Natural killer cell treated with Interleukin-12 subunit alpha and Interleukin-12 subunit beta and Interleukin-15 and Interleukin-18, amount 100 ng/mL, for 72 hours (primary cell): ENCODE results near the gene RAB11FIP2. TPM values are rescaled to one million over a fixed set of nuclear protein-coding genes. Genes with fewer than 3 reads are reported as not detected.

Experiments
- ATAC-seq, 2 donors: fragments of 150-1000 bp; cut with Tn5 transposase in 1 of 2; sonication (Bioruptor Pico), chemical (Tn5 transposase) in 1 of 2; 2 replicates each; pipeline ENCODE4 v1.10.0; 2021
- DNase-seq: peaks from one replicate; pipeline ENCODE4 v3.0.0; 2022; ENCODE audit warnings: low spot score
- H3K27ac Mint-ChIP-seq, 2 donors: 1 replicate in 1 of 2; 2 replicates in 1 of 2; pipeline ENCODE4 v1.8.0; 2022; ENCODE audit warnings: mixed read lengths in 2 of 2, mild to moderate bottlenecking in 1 of 2, moderate library complexity in 1 of 2
- H3K27me3 Mint-ChIP-seq, 2 donors: 1 replicate in 1 of 2; 2 replicates in 1 of 2; pipeline ENCODE4 v1.8.0; 2022; ENCODE audit warnings: mixed read lengths in 2 of 2
- H3K36me3 Mint-ChIP-seq: one replicate; pipeline ENCODE4 v1.8.0; 2022; ENCODE audit warnings: mixed read lengths
- H3K4me1 Mint-ChIP-seq, 2 donors: 1 replicate in 1 of 2; 2 replicates in 1 of 2; pipeline ENCODE4 v1.8.0; 2022; ENCODE audit warnings: low read depth in 2 of 2, mixed read lengths in 2 of 2, mild to moderate bottlenecking in 1 of 2
- H3K4me3 Mint-ChIP-seq: one replicate; pipeline ENCODE4 v1.8.0; 2022; ENCODE audit warnings: mixed read lengths
- H3K9me3 Mint-ChIP-seq: 2 replicates; pipeline ENCODE4 v1.8.0; 2022; ENCODE audit warnings: mixed read lengths
- total RNA-seq, 2 donors: library from RNA; stranded (reverse); gene quantifications; one replicate each; pipeline ENCODE4 v1.2.3, GENCODE V29; 2022

Gene RAB11FIP2
- total RNA-seq, 2 donors from 2014 or later = 10.7 to 20.1 TPM

- peak overlapping the region in 1 of 2 donors; percentile 31 for H3K27ac Mint-ChIP-seq
- H3K4me3 Mint-ChIP-seq = peak overlapping the region; percentile 82
- no peaks in the 10 kb centered on the region for H3K9me3 Mint-ChIP-seq
- DNase-seq = no peak
- no peaks in the 10 kb centered on the region for H3K36me3 Mint-ChIP-seq
- peaks cover 13 to 18% of the 10 kb centered on the region in 2 donors for H3K4me1 Mint-ChIP-seq
- no peaks in the 10 kb centered on the region for H3K27me3 Mint-ChIP-seq
- ATAC-seq = no peak
Observed at GRCh38 chr10:118047157-118047719, 497 bp upstream of the RAB11FIP2 start.

GRCh38 chr10:118045837-118046394, 825 bp downstream of the RAB11FIP2 start:
- DNase-seq (no peak), ATAC-seq (peak in 1 of 2 donors; percentile 34)
- peak overlapping the region; percentile 21 to 76 for H3K27ac Mint-ChIP-seq
- peak overlapping the region; percentile 82 for H3K4me3 Mint-ChIP-seq
- no peaks in the 10 kb centered on the region for H3K9me3 Mint-ChIP-seq
- no peaks in the 10 kb centered on the region for H3K36me3 Mint-ChIP-seq
- no peaks in the 10 kb centered on the region for H3K27me3 Mint-ChIP-seq
- peaks cover 16 to 20% of the 10 kb centered on the region in 2 donors for H3K4me1 Mint-ChIP-seq

DNA sequence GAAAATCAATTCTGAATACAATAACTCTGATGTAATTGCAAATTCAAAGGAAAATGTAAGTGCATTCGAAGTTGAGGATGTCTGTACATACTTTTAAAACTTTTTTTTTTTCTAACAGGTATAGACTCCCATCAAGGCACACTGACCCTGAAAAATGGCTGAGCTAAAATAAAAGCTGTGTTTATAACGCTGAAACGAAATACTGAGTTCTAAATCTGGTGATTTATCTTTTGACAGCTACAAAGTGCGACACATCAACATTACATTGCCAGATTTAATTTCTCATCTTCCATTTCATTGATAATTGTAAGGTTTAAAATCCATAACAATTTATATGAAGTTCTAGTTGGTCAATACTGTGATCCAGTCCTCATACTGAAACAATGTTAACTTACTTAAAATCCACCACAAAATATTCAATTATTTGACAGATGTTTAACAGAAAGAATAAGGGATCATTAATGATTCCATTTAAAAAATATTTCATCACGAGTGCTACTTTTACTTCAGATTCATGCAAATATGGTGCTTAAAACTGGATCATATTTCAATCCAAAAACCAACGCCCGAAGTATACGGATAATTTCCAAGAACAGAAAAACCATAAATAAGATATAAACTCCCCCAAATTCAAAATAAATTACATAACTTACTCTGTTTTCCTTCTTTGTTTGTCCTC, 1.4 kb downstream of the RAB11FIP2 start:
- Mint-ChIP-seq H3K27ac (peak overlapping the region; percentile 21 to 76), H3K4me3 (peak overlapping the region; percentile 82), H3K27me3 (no peaks in the 10 kb centered on the region), H3K9me3 (no peaks in the 10 kb centered on the region), H3K36me3 (no peaks in the 10 kb centered on the region), H3K4me1 (peaks cover 16 to 20% of the 10 kb centered on the region in 2 donors)
- ATAC-seq = no peak
- no peak for DNase-seq

DNA sequence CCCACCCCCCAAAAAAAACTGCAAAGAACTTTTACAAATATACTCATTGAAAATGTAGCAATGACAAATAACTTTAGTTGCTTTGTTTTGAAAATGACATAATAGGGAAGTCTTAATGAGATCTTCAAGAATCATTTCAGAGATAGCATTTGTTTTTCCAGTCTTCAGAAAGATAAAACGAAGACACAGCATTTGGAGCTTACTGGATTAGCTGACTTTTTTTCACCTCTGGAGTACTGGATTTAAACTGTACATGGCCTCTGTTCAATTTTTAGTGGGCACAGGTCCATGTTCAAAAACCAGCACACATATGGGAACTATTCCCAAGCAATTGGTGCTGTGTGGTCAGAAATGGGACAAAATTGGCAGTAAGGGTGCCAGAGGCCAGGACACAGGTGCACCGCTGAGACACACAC, 3.9 kb downstream of the RAB11FIP2 start:
- Mint-ChIP-seq H3K9me3 (no peaks in the 10 kb centered on the region), H3K36me3 (peaks cover 7% of the 10 kb centered on the region), H3K4me3 (no peak overlapping the region), H3K4me1 (peaks cover 16 to 24% of the 10 kb centered on the region in 2 donors), H3K27ac (no peak overlapping the region), H3K27me3 (no peaks in the 10 kb centered on the region)
- no peak for DNase-seq
- no peak for ATAC-seq

DNA sequence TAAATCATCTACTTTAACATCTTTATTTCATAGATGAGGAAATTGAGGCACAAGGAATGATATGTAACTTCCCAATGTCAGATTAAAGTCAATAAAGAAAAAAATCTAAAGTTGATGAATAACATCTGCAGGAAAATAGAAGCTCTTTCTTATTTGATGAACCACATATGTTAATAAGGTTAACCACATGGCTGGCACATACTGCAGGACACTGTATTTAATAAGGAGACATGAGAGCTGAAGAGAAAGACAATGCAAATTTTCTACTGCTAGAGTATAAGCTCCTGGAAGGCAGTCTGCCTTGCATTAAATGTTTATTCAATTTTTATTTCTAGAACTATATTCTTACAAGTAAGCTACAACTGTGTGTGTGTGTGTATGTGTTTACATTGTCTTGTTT, 4.4 kb downstream of the RAB11FIP2 start:
- Mint-ChIP-seq H3K27me3 (no peaks in the 10 kb centered on the region), H3K4me1 (peaks cover 16 to 24% of the 10 kb centered on the region in 2 donors), H3K4me3 (no peak overlapping the region), H3K9me3 (no peaks in the 10 kb centered on the region), H3K27ac (no peak overlapping the region), H3K36me3 (peaks cover 7% of the 10 kb centered on the region)
- no peak for ATAC-seq
- DNase-seq = no peak

GRCh38 chr10:118041316-118041715, 5.4 kb downstream of the RAB11FIP2 start:
- peaks cover 7% of the 10 kb centered on the region for H3K36me3 Mint-ChIP-seq
- H3K4me1 Mint-ChIP-seq = peaks cover 16 to 24% of the 10 kb centered on the region in 2 donors
- H3K27ac Mint-ChIP-seq = no peak overlapping the region
- no peak for ATAC-seq
- no peak for DNase-seq
- H3K4me3 Mint-ChIP-seq = no peak overlapping the region
- H3K27me3 Mint-ChIP-seq = no peaks in the 10 kb centered on the region
- H3K9me3 Mint-ChIP-seq = no peaks in the 10 kb centered on the region

GRCh38 chr10:118036281-118036875, 10.4 kb downstream of the RAB11FIP2 start:
- H3K36me3 Mint-ChIP-seq = peaks cover 7% of the 10 kb centered on the region
- peaks cover 5 to 8% of the 10 kb centered on the region in 2 donors for H3K4me1 Mint-ChIP-seq
- H3K4me3 Mint-ChIP-seq = no peak overlapping the region
- no peaks in the 10 kb centered on the region for H3K9me3 Mint-ChIP-seq
- DNase-seq (no peak), ATAC-seq (no peak)
- no peaks in the 10 kb centered on the region for H3K27me3 Mint-ChIP-seq
- peak overlapping the region in 1 of 2 donors; percentile 25 for H3K27ac Mint-ChIP-seq

GRCh38 chr10:118035354-118036005, 11.3 kb downstream of the RAB11FIP2 start:
- DNase-seq = no peak
- Mint-ChIP-seq H3K4me3 (peak overlapping the region; percentile 10), H3K27ac (peak overlapping the region in 1 of 2 donors; percentile 25), H3K4me1 (peaks cover 5 to 8% of the 10 kb centered on the region in 2 donors), H3K36me3 (peaks cover 7% of the 10 kb centered on the region), H3K27me3 (no peaks in the 10 kb centered on the region), H3K9me3 (no peaks in the 10 kb centered on the region)
- ATAC-seq = no peak

GRCh38 chr10:118034791-118035261, 11.9 kb downstream of the RAB11FIP2 start:
- no peaks in the 10 kb centered on the region for H3K9me3 Mint-ChIP-seq
- no peak for ATAC-seq
- H3K36me3 Mint-ChIP-seq = peaks cover 7% of the 10 kb centered on the region
- H3K27ac Mint-ChIP-seq = no peak overlapping the region
- peaks cover 5 to 8% of the 10 kb centered on the region in 2 donors for H3K4me1 Mint-ChIP-seq
- DNase-seq = no peak
- H3K27me3 Mint-ChIP-seq = no peaks in the 10 kb centered on the region
- no peak overlapping the region for H3K4me3 Mint-ChIP-seq

DNA sequence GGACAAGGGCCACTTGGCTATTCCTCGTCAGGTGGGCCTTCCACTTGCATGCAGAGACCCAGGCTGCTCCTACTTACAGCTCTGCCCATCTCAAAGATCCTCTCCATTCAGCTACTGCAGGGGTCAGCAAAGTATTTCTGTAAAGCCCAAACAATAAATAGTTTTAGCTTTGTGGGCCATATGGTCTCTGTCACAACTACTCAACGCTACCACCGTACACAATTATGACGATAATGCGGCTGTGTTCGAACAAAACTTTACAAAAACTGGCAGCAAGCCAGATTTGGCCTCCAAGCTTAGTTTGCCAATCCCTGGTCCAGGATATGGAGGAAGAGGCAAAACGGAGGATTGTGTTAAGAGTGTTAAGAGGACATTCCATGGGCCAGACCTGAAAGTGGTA, 12.8 kb downstream of the RAB11FIP2 start:
- no peak overlapping the region for H3K27ac Mint-ChIP-seq
- H3K9me3 Mint-ChIP-seq = no peaks in the 10 kb centered on the region
- no peak overlapping the region for H3K4me3 Mint-ChIP-seq
- DNase-seq = no peak
- peaks cover 3% of the 10 kb centered on the region for H3K36me3 Mint-ChIP-seq
- no peak for ATAC-seq
- H3K27me3 Mint-ChIP-seq = no peaks in the 10 kb centered on the region
- H3K4me1 Mint-ChIP-seq = peaks cover 7 to 12% of the 10 kb centered on the region in 2 donors

- Mint-ChIP-seq H3K4me1 (peaks cover 6 to 15% of the 10 kb centered on the region in 2 donors), H3K4me3 (no peak overlapping the region), H3K9me3 (no peaks in the 10 kb centered on the region), H3K27ac (no peak overlapping the region), H3K36me3 (no peaks in the 10 kb centered on the region), H3K27me3 (no peaks in the 10 kb centered on the region)
- ATAC-seq (no peak), DNase-seq (no peak)
Observed at GRCh38 chr10:118032564-118032963, 14.2 kb downstream of the RAB11FIP2 start.

GRCh38 chr10:118031351-118032075, 15.2 kb downstream of the RAB11FIP2 start:
- DNase-seq = no peak
- no peak for ATAC-seq
- Mint-ChIP-seq H3K4me1 (peaks cover 6 to 15% of the 10 kb centered on the region in 2 donors), H3K4me3 (no peak overlapping the region), H3K27me3 (no peaks in the 10 kb centered on the region), H3K27ac (no peak overlapping the region), H3K9me3 (no peaks in the 10 kb centered on the region), H3K36me3 (no peaks in the 10 kb centered on the region)

GRCh38 chr10:118028619-118029018, 18.1 kb downstream of the RAB11FIP2 start:
- Mint-ChIP-seq H3K36me3 (no peaks in the 10 kb centered on the region), H3K9me3 (no peaks in the 10 kb centered on the region), H3K27me3 (no peaks in the 10 kb centered on the region), H3K27ac (no peak overlapping the region), H3K4me1 (peaks cover 6% of the 10 kb centered on the region in 2 donors), H3K4me3 (no peak overlapping the region)
- ATAC-seq = no peak
- DNase-seq = no peak
